GM18508 (cell line): ENCODE measurements around the gene GATA6.

Experiments used
- ATAC-seq: cut with Tn5 transposase; IDR thresholded peaks from one replicate; pipeline ENCODE4 v1.9.1; 2021; ENCODE audit warnings: moderate number of reproducible peaks; ENCODE audit not compliant: insufficient read depth, unreplicated experiment

Gene GATA6

DNA sequence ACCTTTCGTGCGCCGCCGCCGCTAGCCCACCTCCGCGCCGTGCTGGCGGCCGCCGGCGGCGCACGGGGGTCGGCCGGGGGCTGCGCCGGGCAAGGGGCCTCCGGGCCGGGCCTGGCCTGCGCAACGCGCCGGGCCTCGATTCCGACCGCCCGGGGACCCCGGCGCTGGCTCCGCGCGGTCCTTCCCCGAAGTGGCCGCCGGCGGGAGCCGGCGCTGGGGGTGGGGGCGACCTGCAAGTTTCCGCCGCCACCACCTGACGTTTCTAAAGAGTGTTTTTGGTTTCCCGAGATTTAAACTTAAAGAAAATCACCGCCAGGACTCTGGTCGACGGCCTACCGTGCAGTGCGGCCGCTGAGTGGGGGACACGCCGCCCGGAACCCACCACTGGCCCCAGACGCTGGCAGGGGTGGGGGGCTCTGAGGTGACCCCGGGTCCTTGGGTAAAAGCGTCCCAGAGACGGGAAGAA lies 3.8 kb upstream of the GATA6 start:
- no peak for ATAC-seq

DNA sequence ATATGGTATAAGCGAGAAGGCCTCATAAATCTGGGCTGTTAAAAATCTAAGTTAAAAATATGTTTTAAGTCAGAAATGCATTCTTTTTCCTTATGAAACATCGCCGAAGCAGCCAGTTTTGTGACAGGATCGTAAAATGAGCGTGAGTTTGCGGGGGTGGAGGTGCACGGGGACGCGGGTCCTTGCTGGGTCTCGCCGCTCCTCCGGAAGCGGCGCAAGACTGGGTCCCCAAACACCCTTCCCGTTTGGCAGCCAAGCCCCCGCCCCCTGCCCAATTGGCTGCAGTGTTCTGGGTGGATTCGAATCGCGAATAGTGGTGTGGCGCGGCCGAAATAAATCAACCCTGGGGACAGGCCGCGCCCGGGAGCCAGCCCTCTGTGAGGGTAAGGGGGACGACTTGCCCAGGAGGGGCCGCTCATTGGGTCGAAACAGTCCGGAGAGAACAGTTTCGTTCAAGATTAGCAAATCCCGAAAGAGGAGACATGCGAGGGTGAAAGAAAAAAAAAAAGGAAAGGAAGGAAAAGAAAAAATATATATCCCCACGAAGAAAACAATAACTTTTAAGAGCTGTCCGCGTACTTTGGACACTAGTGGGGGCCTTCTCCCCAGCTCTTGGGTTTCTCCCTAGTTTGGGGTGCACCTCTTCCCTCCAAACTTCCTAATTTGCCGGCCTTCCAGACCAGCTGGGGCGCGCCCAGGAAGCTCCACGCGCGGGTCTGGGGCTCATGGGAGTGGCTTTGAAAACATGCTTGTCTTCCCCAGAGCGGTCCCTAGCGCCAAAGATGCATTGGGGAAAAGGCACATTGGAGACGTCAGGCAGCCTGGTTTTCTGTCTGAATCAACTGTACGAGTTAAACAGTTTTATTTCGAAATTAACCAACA lies 3.1 kb upstream of the GATA6 start:
- ATAC-seq, result no peak

DNA sequence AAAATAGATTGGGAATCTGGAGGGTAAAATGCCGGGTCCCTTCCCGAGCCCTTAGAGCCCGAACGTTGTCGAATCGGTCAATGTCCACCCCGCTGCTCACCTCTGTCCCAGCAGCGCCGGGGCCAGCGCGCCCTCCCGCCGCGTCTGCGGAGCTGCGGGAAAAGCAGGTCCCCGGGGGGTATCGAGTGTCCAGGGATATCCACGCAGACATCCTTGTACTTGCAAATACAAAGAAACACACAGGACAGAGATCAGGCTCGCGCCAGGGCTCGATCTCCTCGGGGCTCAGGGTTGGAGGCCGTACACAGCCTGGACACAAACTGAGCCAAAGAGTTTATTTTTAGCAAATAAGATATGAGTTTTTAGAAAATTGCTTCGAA lies 2.3 kb upstream of the GATA6 start:
- ATAC-seq, result no peak

DNA sequence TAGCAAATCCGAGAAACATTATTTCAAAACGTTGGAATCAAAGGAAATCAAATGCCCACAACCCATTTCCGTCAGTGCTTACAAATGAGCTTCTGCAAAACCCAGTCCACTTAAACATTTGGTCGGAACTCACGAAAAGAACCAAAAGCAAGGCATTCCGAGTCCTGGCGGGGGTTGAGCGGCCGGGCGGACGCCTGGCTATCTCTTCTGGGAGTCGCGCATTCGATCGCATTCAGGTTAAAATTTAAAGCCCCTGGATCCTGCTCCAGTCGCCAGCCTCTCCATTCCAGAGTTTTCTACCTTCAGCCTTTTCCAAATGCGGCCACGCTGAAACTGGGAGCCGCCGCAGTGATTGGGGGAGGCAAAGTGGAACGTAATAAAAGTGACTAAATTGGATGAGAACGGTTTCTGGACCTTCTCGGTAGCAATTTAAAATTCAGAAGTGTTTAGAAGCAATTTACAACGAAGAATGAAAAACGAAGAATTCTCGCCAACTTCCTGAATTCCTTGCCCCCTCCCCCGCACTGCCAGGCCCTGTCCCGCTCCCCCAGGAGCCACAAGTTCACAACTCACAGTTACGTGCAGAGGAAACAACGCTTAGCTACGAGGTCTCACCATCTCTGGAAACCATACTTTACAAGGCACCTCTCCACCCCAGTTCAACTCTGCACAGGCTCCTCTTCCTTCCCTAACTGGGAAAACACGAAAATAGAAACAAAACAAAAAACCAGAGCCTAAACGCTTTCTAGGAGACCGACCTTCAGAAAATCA lies 1.7 kb upstream of the GATA6 start:
- ATAC-seq, result no peak

DNA sequence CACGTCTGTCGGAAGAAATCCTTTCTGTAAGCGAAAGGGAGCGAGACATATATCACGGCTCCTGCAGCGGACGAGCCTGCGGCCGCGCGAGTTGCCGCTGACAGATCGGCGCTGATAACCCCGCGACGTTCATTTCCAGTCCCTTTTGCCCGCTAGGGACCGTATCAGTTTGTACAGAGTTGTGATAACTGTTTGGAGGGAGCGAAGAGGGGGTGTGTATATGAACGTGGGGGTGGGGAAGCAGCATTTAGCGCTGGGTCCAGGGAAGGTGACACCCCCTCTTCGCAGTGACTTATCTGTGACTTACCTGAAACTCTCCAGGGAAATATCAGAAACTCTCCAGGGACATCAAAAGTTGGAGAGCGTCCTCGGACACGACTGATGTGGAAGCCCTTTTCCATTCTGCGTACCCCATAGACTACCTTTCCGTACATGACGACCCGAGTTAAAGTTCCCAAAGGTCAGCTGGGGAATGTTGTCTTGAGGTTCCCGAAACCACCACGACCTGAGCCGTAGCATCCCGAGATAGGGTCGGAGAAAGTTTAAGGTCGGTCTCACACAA lies 948 bp upstream of the GATA6 start:
- ATAC-seq, result no peak

DNA sequence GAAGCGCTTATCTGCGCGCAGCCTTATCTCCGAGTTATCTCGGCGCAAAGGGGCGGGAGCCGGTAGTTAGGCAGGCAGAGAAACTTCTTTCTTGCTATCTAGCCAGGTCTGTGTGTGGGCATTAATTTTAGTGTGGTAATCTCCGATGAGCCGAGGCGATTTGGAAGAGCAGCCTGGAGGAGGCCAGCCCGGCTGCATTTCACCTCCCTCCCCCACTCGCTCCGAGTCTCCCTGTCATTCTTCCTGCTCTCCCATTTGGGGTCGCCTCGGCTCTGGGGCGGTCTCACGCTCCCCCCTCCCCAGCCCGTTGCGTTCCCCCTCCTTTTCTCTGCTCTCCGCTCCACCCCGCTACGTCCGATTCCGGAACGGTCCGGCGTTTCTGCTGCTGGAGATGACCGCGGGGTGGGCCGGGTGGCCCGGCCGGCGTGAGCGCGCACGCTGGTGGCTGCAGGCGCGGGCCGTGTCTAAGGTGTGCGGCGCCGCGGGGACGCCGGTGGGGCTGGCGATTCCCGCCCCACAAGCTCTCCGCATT lies 566 bp downstream of the GATA6 start:
- ATAC-seq, result no peak

DNA sequence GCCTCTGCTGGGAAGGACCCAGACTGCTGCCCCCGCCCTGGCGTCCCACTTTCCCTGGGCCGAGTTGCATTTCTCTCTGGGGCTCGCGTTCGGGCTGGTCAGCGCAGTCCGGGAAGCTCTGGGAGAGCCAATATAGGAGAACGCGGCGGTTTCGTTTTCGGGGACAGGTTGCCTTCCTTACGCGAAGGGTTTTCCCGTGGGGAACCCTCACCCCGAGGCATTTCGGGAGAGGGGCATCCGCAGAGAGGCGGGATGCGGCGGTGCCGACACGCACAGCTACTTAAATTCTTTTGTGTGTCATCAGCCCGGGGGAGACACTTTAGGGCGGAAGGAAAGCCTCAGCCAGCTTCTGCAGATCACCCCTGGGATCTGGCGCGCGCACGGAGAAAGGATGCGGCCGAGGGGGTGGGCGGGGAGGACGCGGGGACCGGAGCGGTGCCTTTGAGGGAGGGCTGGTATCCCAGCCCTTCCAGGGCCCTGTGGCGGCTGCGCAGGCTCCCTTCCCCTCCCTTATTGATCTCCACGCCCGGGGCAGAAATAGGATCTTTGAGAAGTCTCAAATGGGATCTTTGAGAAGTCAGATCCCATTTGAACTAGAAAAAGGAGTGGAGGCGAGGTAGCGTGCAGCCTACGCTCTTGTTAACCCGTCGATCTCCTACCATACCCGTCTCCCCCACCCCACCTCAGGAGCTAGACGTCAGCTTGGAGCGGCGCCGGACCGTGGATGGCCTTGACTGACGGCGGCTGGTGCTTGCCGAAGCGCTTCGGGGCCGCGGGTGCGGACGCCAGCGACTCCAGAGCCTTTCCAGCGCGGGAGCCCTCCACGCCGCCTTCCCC lies 1.2 kb downstream of the GATA6 start:
- no peak for ATAC-seq

DNA sequence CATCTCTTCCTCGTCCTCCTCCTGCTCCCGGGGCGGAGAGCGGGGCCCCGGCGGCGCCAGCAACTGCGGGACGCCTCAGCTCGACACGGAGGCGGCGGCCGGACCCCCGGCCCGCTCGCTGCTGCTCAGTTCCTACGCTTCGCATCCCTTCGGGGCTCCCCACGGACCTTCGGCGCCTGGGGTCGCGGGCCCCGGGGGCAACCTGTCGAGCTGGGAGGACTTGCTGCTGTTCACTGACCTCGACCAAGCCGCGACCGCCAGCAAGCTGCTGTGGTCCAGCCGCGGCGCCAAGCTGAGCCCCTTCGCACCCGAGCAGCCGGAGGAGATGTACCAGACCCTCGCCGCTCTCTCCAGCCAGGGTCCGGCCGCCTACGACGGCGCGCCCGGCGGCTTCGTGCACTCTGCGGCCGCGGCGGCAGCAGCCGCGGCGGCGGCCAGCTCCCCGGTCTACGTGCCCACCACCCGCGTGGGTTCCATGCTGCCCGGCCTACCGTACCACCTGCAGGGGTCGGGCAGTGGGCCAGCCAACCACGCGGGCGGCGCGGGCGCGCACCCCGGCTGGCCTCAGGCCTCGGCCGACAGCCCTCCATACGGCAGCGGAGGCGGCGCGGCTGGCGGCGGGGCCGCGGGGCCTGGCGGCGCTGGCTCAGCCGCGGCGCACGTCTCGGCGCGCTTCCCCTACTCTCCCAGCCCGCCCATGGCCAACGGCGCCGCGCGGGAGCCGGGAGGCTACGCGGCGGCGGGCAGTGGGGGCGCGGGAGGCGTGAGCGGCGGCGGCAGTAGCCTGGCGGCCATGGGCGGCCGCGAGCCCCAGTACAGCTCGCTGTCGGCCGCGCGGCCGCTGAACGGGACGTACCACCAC lies 2.1 kb downstream of the GATA6 start:
- no peak for ATAC-seq

DNA sequence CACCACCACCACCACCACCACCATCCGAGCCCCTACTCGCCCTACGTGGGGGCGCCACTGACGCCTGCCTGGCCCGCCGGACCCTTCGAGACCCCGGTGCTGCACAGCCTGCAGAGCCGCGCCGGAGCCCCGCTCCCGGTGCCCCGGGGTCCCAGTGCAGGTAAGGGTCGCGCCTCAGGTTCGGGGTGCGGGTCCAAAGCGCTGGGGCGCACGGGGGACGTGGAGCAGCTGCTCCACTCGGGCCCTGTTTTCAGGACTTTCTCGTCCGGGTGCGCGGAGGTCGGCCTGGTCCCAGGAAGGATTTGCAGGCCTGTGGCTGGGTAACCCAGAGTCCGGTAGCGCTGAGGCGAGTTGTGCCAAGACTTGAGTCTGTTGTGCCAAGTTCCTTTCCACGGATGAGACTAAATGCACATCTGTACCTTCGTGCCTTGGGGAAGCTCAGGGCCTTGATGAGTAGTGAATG lies 2.8 kb downstream of the GATA6 start:
- no peak for ATAC-seq

- no peak for ATAC-seq
Measured at GRCh38 chr18:22172594-22173049, 3.2 kb downstream of the GATA6 start.

DNA sequence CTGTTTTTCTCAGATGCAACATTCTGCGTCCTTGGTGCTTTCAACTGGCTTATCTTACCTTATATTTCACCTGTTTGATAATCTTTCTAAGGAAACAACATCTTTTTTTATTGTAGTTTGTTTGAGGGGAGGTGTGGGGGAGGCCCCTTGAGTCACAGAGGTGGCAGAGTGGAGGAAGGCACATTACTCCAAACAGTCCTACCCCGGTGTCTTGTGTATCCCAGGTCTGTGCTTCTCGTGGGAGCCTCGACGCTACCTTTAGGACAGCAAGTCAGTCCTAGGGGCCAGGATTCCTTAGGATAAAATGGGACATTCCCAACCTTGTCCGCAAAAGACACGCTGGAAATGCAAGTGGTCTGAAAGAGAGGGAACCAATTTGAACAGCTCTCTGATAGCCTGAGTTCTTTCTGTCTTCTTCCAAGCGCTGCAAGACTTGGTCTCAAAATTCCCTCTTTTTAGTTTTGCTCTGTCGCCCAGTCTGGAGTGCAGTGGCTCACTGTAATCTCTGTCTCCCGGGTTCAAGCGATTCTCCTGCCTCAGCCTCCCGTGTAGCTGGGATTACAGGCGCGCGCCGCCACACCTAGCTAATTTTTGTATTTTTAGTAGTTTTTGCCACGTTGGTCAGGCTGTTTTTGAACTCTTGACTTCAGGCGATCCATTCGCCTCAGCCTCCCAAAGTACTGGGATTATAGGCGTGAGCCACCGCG lies 4.0 kb downstream of the GATA6 start:
- ATAC-seq, result no peak

GRCh38 chr18:22173928-22174301 lies 4.5 kb downstream of the GATA6 start:
- ATAC-seq, result no peak

- no peak for ATAC-seq
Measured at GRCh38 chr18:22174341-22175145, 5.2 kb downstream of the GATA6 start.

- ATAC-seq, result no peak
Measured at GRCh38 chr18:22175346-22175745, 6.0 kb downstream of the GATA6 start.

DNA sequence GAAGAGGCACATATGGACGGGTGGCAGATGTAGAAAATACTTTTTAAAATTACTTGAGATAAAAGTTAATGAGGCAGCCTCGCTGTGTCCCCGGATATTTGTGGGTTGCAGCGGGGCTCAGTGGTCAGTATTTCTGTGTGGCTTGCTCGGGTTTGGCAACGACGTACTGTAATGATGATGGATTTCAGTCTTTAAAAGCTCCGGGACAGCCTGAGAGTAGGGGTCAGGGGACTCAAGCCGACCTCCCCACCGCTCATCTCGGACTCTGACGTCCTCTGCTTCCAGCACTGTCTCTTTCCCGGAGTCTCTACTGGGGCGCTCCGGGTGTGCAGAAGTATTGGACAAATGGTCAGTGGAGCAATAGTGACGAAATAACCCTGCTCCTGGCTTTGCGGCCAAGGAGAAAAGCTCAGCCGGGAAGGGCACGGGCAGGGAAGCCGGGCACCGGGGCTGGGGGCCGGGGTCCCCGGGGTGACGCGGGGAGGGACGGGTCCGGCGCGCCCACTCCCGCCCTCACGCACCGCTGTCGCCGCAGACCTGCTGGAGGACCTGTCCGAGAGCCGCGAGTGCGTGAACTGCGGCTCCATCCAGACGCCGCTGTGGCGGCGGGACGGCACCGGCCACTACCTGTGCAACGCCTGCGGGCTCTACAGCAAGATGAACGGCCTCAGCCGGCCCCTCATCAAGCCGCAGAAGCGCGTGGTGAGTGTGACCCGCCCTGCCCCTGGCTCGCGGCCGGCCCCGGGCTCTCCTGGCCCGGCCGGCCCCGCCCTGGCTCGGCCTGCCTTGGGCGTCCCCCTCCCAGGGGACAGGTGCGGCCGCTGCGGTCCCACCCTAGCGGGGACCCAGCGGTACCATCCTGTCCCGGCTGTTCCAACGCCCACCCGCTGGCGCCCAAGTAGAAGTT lies 7.3 kb downstream of the GATA6 start:
- no peak for ATAC-seq

- ATAC-seq, result no peak
Measured at GRCh38 chr18:22177327-22177871, 8.0 kb downstream of the GATA6 start.
